Measurements from ENCODE around the gene LRRC23. TPM values are rescaled to one million over a fixed set of nuclear protein-coding genes. Genes with fewer than 3 reads are reported as not detected.

The LRRC23 gene
- total and polyA plus RNA-seq, 2 donors (not counting 1 experiment from before 2014, with no cell fraction given), result 5.3 to 14.4 TPM

DNA sequence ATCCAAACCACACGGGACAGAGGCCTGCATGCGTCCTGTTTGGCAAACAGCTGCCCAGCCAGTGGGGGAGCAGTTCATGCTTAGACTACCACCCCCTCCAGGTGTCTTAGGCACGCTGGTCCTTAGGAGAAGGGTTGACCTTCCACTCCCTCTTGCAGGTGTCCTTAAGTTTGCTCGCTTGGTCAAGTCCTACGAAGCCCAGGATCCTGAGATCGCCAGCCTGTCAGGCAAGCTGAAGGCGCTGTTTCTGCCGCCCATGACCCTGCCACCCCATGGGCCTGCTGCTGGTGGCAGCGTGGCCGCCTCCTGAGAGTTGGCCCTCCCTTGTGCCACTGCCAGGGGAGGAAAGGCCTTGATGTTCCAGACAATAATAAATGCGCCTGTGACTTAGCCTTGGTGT is 41.0 kb downstream of the LRRC23 start:
- H3K27ac ChIP-seq (ENCODE audit: low read length in 2 of 2), result peak overlapping the region; percentile 93 to 99
- H3K79me2 ChIP-seq (ENCODE audit: control insufficient read depth, insufficient read depth, low read length), result peaks cover 20% of the 10 kb centered on the region
- no peaks in the 10 kb centered on the region for H3K9me3 ChIP-seq (ENCODE audit: control extremely low read depth in 1 of 3, control insufficient read depth in 2 of 3, insufficient read depth in 1 of 3, low read length in 2 of 3)
- no peaks in the 10 kb centered on the region for H4K20me1 ChIP-seq (ENCODE audit: control insufficient read depth, insufficient read depth, low read length, poor library complexity, severe bottlenecking)
- 72% methylated on average over 11 of the region's 11 CpGs for whole genome bisulfite sequencing (ENCODE audit: insufficient coverage)
- Mint-ChIP-seq H3K27ac (peak overlapping the region; percentile 97), H3K9me3 (ENCODE audit: insufficient read depth) (no peaks in the 10 kb centered on the region), H3K27me3 (no peaks in the 10 kb centered on the region), H3K4me3 (peak overlapping the region; percentile 97), H3K4me1 (peaks cover 71% of the 10 kb centered on the region)
- H3K4me2 ChIP-seq (replicated peaks; ENCODE audit: low read depth, low read length, poor library complexity, severe bottlenecking), result peak overlapping the region; percentile 99
- H3K36me3 ChIP-seq (replicated peaks in 1 of 2; ENCODE audit: control extremely low read depth in 1 of 2, control insufficient read depth in 1 of 2, extremely low read depth in 1 of 2, insufficient read depth in 2 of 2, low read length in 1 of 2), result peaks cover 0 to 10% of the 10 kb centered on the region in 2 experiments
- no peaks in the 10 kb centered on the region for H3K27me3 ChIP-seq (replicated peaks in 1 of 4; ENCODE audit: control extremely low read depth in 1 of 4, control insufficient read depth in 3 of 4, insufficient read depth in 4 of 4, low read length in 3 of 4)
- peak overlapping the region in 4 of 5 experiments; percentile 41 to 92 (median 64) for H3K4me3 ChIP-seq (ENCODE audit: control extremely low read depth in 1 of 5, extremely low read depth in 1 of 5, insufficient read depth in 1 of 5, low read depth in 2 of 5, low read length in 4 of 5)
- ChIA-PET CTCF (interaction anchor here (0.9 to 16.6 kb wide), 11 partner anchors 8 to 208 kb away, joined by 3 to 944 read pairs (median 19); partner anchors contain the start of genes C1R, EMG1, LPCAT3 and PHB2), POLR2A (interaction anchor here (0.6 to 18.5 kb wide), 7 partner anchors 12 to 452 kb away, joined by 3 to 662 read pairs (median 7); partner anchors contain the start of genes C1RL, LPCAT3, MRPL51 and PHB2)
- ATAC-seq (ENCODE audit: low read depth) (no peak), DNase-seq (no peak)
- no peak for TF ChIP-seq EZH2 (IDR thresholded peaks at IDR 0.05; ENCODE audit: borderline replicate concordance, insufficient read depth, low read depth, low read length, poor library complexity, severe bottlenecking)
- TF ChIP-seq, protein P1, sequence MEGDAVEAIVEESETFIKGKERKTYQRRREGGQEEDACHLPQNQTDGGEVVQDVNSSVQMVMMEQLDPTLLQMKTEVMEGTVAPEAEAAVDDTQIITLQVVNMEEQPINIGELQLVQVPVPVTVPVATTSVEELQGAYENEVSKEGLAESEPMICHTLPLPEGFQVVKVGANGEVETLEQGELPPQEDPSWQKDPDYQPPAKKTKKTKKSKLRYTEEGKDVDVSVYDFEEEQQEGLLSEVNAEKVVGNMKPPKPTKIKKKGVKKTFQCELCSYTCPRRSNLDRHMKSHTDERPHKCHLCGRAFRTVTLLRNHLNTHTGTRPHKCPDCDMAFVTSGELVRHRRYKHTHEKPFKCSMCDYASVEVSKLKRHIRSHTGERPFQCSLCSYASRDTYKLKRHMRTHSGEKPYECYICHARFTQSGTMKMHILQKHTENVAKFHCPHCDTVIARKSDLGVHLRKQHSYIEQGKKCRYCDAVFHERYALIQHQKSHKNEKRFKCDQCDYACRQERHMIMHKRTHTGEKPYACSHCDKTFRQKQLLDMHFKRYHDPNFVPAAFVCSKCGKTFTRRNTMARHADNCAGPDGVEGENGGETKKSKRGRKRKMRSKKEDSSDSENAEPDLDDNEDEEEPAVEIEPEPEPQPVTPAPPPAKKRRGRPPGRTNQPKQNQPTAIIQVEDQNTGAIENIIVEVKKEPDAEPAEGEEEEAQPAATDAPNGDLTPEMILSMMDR (IDR thresholded peaks at IDR 0.05), result no peak
- peaks cover 66 to 83% of the 10 kb centered on the region in 2 donors for H3K4me1 ChIP-seq (ENCODE audit: control insufficient read depth in 2 of 2, insufficient read depth in 2 of 2, low read length in 2 of 2)
- H3K9ac ChIP-seq (ENCODE audit: low read length), result peak overlapping the region; percentile 89
- H2AFZ ChIP-seq (ENCODE audit: insufficient read depth, low read depth, low read length, poor library complexity, severe bottlenecking), result no peak overlapping the region
- intact Hi-C loops (cut with micrococcal nuclease), result loop anchor here (1.0 to 10.0 kb wide), 5 partner anchors 9 to 311 kb away; partner anchors contain the start of genes C1RL, LPAR5 and LPCAT3

Measured in B cell (primary cell).